T-helper 2 cell (primary cell): ENCODE results near the gene ATP2A1.
"Not testable (repeated sequence)": the region's sequence is repeated elsewhere in the genome, so short reads cannot be mapped to it uniquely, and the experiment has no call there.

Source experiments
- DNase-seq, 5 experiments: peaks; one replicate each; pipeline versions ENCODE4 v3.0.0 to v3.0.0-alpha.2; 2012 to 2022

The ATP2A1 gene

DNA sequence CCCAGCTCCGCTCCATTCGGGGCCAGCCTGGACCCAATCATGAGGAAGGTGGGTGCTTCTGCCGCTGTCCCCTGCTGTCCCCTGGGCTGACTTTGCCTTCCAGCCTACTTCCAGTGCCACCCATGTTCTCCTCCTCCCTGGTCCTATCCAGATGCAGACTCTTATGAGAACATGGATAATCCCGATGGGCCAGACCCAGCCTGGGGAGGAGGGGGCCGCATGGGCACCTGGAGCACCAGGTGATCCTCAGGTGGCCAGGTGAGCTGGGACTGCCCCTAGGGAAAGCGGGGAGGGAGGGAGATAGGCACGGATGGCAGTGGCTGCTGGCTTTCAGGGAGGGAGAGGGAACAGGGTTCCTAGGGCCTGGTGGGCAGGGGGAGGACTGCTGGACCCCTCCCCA is 60.4 kb downstream of the ATP2A1 start:
- DNase-seq: no peak

DNA sequence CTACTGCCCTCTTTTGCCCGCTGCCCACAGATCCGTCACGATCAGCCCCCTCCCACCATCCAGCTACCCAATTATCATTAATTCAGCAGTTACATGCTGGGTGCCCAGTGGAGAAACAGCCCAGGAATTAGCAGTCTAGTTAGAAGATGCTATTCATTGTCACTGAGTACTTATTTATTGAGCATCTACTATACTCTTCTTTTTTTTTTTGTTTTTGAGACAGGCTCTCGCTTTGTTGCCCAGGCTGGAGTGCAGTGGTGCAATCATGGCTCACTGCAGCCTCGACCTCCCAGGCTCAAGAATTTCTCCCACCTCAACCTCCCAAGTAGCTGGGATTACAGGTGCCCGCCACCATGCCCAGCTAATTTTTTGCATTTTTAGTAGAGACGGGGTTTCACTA is 61.5 kb downstream of the ATP2A1 start:
- DNase-seq: not testable (repeated sequence)

GRCh38 chr16:28943281-28943680 is 65.0 kb downstream of the ATP2A1 start:
- no peak for DNase-seq

- DNase-seq: no peak
Observed at GRCh38 chr16:28946681-28947080, 68.4 kb downstream of the ATP2A1 start.

GRCh38 chr16:28950648-28951409 is 72.5 kb downstream of the ATP2A1 start, which contains the start of gene NFATC2IP:
Gene NFATC2IP, plus strand, starts transcription at chr16:28950937. Its CDS starts 75 bp downstream, at chr16:28951012.
- peak; percentile 98 to 100 (median 99) for DNase-seq

- DNase-seq: peak in 1 of 5 experiments; percentile 53
Observed at GRCh38 chr16:28951410-28951943, 73.2 kb downstream of the ATP2A1 start.
